Ureter (tissue), 1 donor: ENCODE measurements around the gene TMEM184C. TPM values are rescaled to one million over a fixed set of nuclear protein-coding genes. Genes with fewer than 3 reads are reported as not detected.

Experiments used
- DNase-seq: peaks from one replicate; pipeline ENCODE4 v3.0.0-alpha.2; 2020; ENCODE audit warnings: low spot score
- total RNA-seq: library from RNA; stranded (reverse); gene quantifications from one replicate; pipeline ENCODE4 v1.2.4, GENCODE V29; 2023
- donor health status: DM: yes; HTN: yes; CAD: no.

Gene TMEM184C
- total RNA-seq, 1 donor from 2014 or later: 29.4 TPM

GRCh38 chr4:147651563-147651962 is 34.4 kb downstream of the TMEM184C start:
- DNase-seq: no peak

- no peak for DNase-seq
These were observed 38.4 kb downstream of the TMEM184C start for GRCh38 chr4:147655639-147656038.

GRCh38 chr4:147658501-147658900 is 41.3 kb downstream of the TMEM184C start:
- DNase-seq: no peak

- DNase-seq: no peak
These were observed 56.9 kb downstream of the TMEM184C start for GRCh38 chr4:147674073-147674472.

GRCh38 chr4:147674496-147674895 is 57.3 kb downstream of the TMEM184C start:
- DNase-seq: no peak

GRCh38 chr4:147678106-147678505 is 60.9 kb downstream of the TMEM184C start:
- no peak for DNase-seq

GRCh38 chr4:147678796-147679549 is 61.8 kb downstream of the TMEM184C start:
- DNase-seq: no peak

- DNase-seq: no peak
These were observed 65.6 kb downstream of the TMEM184C start for GRCh38 chr4:147682755-147683154.

- no peak for DNase-seq
These were observed 66.0 kb downstream of the TMEM184C start for GRCh38 chr4:147683188-147683591.

GRCh38 chr4:147683717-147684700 is 66.8 kb downstream of the TMEM184C start, which contains the start of gene PRMT9:
Gene PRMT9, minus strand, starts transcription at chr4:147684163. Its CDS starts 176 bp downstream, at chr4:147683987.
- DNase-seq: peak; percentile 93

GRCh38 chr4:147689067-147689466 is 71.9 kb downstream of the TMEM184C start:
- no peak for DNase-seq

GRCh38 chr4:147691820-147692219 is 74.6 kb downstream of the TMEM184C start:
- DNase-seq: no peak

- no peak for DNase-seq
These were observed 76.0 kb downstream of the TMEM184C start for GRCh38 chr4:147693218-147693617.

- DNase-seq: no peak
These were observed 79.7 kb downstream of the TMEM184C start for GRCh38 chr4:147696866-147697265.

- DNase-seq: no peak
These were observed 87.6 kb downstream of the TMEM184C start for GRCh38 chr4:147704846-147705245.

- no peak for DNase-seq
These were observed 90.9 kb downstream of the TMEM184C start for GRCh38 chr4:147707892-147708672.

GRCh38 chr4:147709999-147710398 is 92.8 kb downstream of the TMEM184C start:
- DNase-seq: no peak

GRCh38 chr4:147714575-147715401 is 97.6 kb downstream of the TMEM184C start:
- DNase-seq: no peak

GRCh38 chr4:147717878-147718277 is 100.7 kb downstream of the TMEM184C start:
- DNase-seq: no peak
